ENCODE measurements around the gene RSPH3.
A peak's percentile ranks its signal among the peaks of the same experiment; 100 is the strongest.

DNA sequence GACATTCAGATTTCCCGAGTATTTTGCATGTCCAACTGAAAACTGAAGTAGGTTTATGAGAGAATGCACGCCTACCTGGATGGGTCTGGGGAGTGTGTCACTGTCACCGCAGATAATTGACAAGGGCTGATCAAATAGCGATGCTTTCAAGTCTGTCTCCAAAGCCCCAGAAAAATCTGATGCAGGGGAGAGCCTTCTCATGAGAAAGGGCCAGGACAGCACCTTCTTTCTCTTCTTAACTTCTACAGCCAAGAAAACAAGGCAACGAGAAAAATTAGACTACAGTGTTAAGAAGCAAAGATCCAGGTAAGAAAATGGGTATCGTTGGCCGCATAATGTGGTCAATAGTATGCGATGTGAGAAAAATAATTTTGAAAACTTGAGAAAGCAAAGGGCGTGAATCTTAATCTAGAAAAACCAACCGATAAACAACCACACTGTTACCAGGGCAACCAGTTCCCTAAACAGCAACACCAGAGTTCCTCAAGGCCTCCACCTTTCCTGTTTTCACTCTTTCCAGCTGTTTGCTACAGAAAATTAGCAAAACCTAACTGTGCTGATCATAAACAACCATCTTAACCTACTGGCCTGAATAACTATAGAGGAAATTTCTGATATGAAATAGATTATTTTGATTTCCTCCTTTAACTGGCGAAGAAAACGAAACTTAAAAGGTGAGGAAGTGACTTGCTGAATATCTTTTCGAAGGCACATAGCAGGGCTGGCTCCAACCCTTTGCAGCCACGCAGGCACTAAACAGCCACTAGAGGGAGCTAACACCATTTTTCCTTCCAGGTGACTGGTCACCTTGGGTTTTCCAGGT is 42.2 kb upstream of the RSPH3 start:
- TF ChIP-seq, protein P1, sequence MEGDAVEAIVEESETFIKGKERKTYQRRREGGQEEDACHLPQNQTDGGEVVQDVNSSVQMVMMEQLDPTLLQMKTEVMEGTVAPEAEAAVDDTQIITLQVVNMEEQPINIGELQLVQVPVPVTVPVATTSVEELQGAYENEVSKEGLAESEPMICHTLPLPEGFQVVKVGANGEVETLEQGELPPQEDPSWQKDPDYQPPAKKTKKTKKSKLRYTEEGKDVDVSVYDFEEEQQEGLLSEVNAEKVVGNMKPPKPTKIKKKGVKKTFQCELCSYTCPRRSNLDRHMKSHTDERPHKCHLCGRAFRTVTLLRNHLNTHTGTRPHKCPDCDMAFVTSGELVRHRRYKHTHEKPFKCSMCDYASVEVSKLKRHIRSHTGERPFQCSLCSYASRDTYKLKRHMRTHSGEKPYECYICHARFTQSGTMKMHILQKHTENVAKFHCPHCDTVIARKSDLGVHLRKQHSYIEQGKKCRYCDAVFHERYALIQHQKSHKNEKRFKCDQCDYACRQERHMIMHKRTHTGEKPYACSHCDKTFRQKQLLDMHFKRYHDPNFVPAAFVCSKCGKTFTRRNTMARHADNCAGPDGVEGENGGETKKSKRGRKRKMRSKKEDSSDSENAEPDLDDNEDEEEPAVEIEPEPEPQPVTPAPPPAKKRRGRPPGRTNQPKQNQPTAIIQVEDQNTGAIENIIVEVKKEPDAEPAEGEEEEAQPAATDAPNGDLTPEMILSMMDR (IDR thresholded peaks at IDR 0.05; ENCODE audit: poor library complexity, severe bottlenecking): peak; percentile 83
- TF ChIP-seq EP300 (conservative IDR thresholded peaks at IDR 0.05; ENCODE audit: poor library complexity, severe bottlenecking): no peak
- no peak for TF ChIP-seq EZH2 (IDR thresholded peaks at IDR 0.05; ENCODE audit: borderline replicate concordance, insufficient read depth, low read length, poor library complexity, severe bottlenecking)
- peak; percentile 72 for TF ChIP-seq RAD21 (conservative IDR thresholded peaks at IDR 0.05)
- no peak for TF ChIP-seq TAF1 (IDR thresholded peaks at IDR 0.05; ENCODE audit: low read depth)
- TF ChIP-seq POLR2AphosphoS5 (IDR thresholded peaks at IDR 0.05): no peak
- peak; percentile 81 for TF ChIP-seq SMC3 (conservative IDR thresholded peaks at IDR 0.05; ENCODE audit: poor library complexity)
- TF ChIP-seq, protein P2, sequence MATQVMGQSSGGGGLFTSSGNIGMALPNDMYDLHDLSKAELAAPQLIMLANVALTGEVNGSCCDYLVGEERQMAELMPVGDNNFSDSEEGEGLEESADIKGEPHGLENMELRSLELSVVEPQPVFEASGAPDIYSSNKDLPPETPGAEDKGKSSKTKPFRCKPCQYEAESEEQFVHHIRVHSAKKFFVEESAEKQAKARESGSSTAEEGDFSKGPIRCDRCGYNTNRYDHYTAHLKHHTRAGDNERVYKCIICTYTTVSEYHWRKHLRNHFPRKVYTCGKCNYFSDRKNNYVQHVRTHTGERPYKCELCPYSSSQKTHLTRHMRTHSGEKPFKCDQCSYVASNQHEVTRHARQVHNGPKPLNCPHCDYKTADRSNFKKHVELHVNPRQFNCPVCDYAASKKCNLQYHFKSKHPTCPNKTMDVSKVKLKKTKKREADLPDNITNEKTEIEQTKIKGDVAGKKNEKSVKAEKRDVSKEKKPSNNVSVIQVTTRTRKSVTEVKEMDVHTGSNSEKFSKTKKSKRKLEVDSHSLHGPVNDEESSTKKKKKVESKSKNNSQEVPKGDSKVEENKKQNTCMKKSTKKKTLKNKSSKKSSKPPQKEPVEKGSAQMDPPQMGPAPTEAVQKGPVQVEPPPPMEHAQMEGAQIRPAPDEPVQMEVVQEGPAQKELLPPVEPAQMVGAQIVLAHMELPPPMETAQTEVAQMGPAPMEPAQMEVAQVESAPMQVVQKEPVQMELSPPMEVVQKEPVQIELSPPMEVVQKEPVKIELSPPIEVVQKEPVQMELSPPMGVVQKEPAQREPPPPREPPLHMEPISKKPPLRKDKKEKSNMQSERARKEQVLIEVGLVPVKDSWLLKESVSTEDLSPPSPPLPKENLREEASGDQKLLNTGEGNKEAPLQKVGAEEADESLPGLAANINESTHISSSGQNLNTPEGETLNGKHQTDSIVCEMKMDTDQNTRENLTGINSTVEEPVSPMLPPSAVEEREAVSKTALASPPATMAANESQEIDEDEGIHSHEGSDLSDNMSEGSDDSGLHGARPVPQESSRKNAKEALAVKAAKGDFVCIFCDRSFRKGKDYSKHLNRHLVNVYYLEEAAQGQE (IDR thresholded peaks at IDR 0.05; ENCODE audit: borderline replicate concordance): no peak
- TF ChIP-seq MXI1 (conservative IDR thresholded peaks at IDR 0.05; ENCODE audit: poor library complexity, severe bottlenecking): no peak

All from neural cell (in vitro differentiated cells).